ENCODE measurements around the gene CAMK1D.
"Not testable (repeated sequence)": the region's sequence is repeated elsewhere in the genome, so short reads cannot be mapped to it uniquely, and the experiment has no call there.

CAMK1D gene

DNA sequence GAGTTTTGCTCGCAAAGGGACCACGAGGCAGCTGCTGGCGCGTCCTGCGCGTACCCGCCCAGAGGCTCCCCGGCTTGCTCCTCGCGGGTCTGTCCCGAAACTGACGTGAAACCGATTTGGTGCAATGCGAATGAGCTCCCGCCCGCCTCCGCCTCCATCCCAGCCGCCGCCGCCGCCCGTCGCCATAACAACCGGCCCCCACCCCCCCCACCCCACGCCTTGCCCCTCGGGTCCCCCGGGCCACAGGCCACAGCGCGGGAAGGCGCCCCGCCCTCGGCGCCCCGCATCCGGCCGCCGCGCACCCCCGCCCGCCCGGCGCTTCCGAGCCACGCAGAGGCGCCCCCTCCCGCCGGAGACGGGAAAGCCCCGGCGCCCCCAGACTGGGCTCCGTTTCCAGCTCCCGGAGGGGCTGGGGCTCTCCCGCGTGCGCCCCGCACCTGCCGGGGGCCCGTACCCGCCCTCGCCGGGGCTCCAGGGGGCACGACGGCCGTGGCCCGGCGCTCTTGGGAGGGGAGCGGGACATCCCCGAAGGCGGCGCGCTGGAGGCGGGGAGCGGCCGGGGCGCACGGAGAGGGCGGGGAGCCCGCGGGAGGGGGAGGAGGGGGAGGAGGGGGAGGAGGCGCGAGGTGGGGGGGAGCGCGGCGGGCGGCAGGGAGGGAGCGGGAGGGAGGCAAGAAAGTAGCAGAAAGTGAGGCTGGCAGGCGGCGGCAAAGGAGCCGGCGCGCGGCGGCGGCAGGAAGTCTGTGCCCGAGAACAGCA lies at the start of gene CAMK1D:
CAMK1D (plus strand) TSS at position 678 of the 759 bp plus-strand sequence.
- DNase-seq = peak; percentile 85

DNA sequence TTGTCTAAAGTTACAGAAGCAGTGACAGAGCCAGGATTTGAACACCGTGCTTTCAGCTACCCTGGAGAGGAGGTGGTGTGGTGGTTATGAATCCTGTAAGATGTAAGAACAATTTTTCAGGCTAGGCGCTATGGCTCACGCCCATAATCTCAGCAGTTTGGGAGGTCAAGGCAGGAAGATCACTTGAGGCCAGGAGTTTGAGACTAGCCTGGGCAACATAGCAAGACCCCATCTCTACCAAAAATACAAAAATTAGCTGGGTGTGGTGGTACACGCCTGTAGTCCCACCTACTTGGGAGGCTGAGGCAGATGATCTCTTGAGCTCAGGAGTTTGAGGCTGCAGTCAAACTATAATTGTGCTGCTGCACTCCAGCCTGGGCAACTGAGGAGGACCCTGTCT lies 48.3 kb upstream of the CAMK1D start:
- not testable (repeated sequence) for DNase-seq

DNA sequence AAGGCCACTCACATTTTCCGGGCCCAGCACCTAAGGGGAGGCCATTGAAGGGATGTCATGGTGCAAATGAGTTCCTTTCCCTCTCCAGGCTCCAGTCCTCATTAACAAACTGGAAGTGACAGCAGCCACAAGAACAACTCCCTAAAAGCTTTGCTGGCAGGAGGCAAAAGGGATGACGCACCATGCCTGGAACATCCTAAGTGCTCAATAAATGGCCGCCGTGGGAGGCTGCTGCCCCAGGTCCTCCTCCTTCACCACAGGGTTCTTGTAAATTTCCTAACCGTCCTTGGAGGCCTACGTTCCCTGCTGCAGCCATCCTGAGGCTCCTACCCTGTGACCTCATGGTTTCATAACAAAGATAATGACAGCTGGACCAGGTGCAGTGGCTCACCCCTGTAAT lies 41.3 kb upstream of the CAMK1D start:
- DNase-seq = no peak

DNA sequence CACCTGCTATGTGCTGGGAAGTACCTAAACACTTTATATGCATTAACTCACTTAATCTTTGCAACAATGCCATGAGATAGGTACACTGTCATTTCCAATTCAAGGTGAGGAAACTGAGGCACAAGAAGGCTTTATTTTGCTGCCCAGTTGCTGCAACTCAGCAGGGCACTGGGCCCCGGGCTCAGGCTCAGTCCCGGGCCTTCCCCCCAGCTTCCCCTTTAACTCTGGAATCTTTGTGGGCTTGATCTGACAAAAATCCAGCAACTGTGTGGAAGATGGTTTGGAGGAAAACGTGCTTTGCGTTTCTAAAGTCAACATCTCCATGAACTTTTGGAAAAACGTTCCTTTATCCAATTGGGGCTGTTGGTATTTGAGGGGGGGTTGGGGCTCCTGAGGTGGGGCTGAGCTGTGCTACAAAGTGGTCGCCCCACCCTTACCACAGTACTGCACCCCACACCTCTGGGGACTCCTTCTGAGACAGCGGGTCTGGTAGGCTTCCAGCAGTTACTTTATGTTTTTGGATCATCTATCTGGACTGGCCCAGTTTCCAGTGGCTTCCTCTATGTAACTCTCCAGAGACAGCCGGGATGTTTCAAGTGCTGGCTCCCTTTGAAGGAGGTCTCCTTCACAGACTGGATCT lies 40.5 kb upstream of the CAMK1D start:
- no peak for DNase-seq

DNA sequence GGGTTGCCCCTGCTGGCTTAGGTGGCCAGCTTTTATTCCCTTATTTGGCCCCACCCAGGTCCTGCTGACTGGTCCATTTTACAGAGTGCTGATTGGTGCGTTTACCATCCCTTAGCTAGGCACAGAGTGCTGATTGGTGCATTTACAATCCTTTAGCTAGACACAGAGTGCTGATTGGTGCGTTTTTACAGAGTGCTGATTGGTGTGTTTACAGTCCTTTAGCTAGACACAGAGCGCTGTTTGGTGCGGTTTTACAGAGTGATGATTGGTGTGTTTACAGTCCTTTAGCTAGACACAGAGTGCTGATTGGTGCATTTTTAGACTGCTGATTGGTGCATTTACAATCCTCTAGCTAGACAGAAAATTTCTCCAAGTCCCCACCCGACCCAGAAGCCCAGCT lies 39.6 kb upstream of the CAMK1D start:
- not testable (repeated sequence) for DNase-seq

DNA sequence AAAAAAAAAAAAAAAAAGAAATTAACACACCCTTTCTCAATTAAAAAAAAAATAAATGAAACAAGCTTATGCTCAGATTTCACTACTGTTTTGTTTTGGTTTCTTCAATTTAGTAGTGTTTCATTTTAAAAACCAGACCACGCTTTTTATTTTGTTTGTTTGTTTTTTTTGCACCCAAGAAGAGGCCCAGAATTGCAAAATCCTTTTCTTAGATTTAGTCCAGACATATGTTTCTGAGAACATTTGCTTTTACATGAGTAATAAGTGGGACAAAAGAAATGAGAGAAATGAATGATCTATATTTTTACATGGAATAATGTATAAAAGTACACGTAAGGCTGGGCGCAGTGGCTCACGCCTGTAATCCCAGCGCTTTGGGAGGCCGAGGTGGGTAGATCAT lies 34.5 kb upstream of the CAMK1D start:
- DNase-seq = no peak

DNA sequence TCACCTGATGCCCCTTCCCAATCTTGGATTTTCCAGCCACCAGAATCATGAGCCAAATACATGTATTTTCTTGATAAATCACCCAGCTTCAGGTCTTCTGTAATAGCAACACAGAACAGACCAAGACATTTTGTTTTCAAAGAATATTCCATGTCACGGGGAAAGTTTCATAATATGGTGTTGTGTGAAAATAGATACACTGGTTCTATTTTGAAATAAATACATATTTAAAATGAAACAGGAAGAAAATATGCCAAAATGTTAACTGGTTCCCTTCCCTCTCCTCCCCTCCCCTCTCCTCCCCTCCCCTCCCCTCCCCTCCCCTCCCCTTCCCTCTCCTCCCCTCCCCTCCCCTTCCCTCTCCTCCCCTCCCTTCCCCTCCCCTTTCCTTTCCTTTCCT lies 30.3 kb upstream of the CAMK1D start:
- no peak for DNase-seq

DNA sequence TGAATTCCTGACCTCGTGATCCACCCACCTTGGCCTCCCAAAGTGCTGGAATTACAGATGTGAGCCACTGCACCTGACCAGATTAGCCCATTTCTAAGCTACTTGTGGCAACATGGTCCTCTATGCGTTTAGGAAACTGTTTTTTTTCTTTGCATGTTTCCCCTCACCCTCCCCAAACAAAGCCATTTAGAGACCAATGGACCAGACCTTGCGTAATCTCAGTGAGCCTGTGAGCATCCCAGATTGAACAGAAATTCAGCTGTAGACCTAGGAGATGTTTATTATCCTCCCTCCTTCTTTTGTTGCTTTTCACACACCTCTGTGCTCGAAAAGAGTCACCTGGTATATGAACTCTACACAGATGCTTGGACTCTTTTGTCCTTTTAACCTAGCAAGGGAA lies 28.5 kb upstream of the CAMK1D start:
- no peak for DNase-seq

DNA sequence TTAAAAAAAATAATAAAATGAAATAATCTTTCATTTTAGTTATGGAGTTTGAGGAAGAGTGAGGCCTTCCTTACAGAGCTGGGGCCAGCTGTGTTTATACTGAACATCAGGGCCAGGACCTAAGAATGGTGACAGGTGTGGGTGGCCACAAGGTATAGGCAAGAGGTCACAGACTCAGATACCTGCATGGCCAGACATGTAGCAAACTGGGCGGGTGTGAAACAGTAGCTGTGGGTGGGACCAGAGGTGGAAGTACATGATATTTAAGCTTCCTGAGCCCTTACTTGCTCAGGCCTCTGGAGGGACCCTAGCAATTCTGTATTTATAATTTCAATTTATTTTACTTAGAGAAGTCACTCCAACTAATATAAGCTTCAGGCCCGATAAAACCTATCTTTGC lies 27.7 kb upstream of the CAMK1D start:
- peak; percentile 12 for DNase-seq

DNA sequence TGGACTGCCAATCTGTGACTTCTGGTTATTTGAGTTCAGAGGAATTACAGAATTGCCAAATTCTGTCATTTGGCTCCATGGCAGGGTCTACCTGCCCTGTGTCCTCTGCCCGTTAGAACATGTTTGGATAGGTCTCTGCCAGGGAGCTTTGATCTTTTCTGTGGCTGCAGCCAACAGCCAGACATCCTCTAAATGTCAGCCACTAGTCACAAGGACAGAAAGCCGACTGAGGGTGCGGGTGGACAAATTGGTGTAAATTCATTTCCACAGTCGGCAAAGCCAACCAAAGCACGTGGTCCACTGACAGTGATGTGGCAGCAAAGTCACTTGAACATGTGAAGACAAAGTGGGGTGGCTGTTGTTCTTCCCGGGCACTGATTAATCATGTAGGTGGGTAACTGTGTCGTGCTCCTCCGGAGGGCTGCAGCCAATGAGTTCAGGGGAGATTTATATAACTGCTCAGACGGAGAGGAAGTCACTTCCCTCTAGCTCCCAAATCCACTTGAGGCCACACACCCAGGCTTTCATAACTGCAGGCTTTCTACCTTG lies 26.7 kb upstream of the CAMK1D start:
- DNase-seq = no peak

DNA sequence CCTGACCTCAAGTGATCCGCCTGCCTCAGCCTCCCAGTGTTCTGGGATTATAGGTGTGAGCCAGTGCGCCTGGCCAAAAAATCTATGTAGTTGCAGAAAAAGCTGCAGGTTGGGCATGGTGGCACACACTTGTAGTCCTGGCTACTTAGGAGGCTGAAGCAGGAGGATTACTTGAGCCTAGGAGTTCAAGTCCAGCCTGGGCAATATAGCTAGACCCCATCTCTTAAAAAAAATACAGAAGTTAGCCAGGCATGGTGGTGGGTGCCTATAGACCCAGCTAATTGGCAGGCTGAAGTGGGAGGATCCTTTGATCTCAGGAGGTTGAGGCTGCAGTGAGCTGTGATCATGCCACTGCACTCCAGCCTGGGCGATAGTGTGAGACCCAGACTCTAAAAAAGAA lies 24.8 kb upstream of the CAMK1D start:
- DNase-seq = no peak

DNA sequence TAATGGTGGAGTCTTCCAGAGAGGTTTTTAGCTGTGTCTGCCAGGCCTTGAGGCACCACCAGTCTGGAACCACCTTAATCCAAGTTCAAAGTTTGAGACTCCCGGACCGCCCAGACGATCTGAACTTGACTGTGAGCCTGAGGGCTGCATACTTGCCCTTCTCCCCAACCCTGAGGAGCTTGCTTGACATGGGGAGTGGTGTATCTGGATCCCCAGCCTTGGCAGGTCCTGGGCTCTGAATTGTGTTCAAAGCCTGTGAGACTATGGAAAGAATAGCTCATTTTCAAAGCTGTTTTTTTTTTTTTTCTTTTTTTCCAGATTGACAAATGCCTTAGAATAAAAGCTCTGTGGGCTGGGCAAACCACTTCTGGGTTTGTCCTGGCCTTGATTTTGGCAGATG lies 22.3 kb upstream of the CAMK1D start:
- no peak for DNase-seq

DNA sequence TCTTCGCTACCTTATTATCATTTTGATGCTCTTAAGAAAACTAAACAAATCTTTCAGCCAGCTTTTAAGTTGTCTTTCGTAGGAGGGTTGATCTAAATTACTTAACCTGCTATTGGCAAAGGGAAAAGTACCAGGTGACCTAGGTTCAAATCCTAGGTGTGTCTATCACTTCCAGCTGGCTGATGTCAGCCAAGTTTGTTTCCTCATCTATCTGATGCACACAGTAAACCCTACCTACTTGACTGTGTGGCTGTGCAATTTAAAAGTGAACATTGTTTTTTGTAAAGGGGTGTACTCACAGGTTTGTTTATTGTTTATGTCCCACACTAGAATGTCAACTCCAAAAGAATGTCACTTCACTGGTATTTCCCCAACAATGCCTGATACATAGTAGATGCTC lies 21.9 kb upstream of the CAMK1D start:
- DNase-seq = no peak

DNA sequence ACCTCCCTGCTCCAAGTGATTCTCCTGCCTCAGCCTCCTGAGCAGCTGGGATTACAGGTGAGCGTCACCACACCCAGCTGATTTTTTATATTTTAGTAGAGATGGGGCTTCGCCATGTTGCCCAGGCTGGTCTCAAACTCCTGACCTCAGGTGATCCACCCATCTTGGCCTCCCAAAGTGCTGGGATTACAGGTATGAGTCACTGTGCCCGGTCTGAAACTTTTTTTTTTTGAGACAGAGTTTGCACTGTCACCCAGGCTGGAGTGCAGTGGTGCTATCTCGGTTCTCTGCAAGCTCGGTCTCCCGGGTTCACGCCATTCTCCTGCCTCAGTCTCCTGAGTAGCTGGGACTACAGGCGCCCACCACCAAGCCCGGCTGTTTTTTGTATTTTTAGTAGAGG lies 21.0 kb upstream of the CAMK1D start:
- DNase-seq = not testable (repeated sequence)

DNA sequence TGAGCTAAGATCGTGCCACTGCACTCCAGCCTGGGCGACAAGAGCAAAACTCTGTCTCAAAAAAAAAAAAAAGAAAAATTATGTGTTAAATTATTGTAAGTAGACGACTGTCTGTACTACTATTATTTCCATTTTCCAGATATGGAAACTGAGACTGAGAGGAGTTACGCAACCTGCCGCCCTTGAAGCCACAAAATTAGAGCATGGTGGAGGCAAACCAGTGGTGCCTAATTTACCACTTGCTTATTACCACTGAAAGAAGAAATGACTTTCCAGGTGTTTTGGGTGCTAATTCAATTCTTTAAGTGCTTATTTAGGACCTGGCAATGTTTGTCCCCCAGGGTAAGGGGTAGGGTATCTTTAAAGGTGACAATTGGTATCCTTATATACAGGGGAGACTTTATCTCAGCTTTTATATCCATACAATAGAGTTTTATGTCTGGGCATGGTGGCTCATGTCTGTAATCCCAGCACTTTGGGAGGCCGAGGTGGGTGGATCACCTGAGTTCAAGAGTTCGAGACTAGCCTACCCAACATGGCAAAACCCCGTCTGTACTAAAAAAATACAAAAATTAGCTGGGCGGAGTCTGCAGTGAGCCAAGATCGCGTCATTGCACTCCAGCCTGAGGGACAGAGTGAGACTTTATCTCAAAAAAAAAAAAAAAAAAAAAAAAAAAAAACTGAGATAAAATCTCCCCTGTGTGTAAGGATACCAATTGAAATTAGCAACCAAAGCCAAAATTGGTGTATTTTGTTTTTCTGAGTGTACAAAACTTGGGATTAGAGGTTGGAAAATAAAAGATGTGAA lies 16.6 kb upstream of the CAMK1D start:
- DNase-seq = peak; percentile 41

DNA sequence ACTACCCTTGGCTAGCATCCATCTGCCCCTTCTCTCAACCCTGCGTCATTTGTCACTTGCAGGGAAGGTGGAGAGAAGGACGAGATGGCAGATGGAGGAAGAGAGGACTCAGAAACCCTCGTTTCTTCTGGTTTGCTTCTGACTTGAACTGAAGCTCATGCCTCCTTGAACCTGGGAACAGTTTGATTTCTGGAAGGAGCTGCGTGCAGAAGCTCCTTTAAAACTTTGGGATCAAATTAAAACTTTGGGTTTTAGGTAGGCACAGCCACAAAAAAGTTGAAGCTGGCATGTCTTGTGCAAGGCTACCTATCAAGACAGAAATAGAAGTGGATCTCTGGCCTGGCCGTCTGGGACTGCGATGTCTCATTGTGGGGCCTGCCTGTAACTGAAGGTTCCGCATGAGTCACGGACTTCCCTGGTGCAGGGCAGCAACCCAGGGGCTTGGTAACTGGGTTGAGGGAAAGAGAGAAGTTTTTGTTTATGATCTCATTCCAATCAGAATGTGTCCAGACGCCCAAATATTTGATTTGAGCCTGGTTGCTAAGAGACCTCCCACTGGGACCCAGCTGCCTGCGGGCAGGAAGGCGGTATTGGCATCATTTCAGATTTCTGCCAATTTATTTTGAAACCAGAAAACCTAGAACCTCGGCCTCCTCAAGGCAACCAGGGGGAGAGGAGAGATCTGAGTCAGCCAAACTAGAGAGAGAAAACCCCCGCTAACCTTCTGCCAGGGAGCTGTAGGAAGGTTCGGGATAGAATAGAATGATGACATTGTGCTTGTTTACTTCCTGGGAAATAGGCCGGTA lies 15.8 kb upstream of the CAMK1D start:
- DNase-seq = peak; percentile 94

DNA sequence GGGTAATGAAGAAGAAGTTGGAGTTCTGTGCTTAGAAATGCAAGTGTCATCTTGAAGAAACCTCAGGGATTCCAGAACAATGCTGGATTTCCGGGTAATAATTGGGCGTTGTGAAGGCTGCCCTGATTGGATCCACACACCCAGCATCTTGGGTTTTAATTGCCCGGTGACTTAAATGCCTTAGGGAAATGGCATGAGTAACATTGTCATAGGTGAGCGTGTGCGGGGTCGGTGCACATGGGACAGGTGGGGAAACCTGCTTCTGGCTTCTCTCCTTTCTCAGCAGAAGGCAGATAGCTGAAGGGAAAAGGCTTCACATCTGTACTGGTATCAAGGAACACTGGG lies 15.2 kb upstream of the CAMK1D start:
- peak; percentile 74 for DNase-seq

DNA sequence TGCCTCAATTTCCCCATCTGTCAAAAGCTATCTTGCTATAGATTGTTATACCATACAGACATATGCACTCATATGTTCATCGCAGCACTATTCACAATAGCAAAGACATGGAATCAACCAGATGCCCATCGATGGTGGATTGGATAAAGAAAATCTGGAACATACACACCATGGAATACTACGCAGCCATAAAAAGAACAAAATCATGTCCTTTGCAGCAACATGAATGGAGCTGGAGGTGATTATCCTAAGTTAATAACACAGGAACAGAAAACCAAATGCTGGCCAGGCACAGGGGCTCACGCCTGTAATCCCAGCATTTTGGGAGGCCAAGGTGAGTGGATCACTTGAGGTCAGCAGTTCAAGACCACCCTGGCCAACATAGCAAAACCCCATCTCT lies 14.2 kb upstream of the CAMK1D start:
- not testable (repeated sequence) for DNase-seq

DNA sequence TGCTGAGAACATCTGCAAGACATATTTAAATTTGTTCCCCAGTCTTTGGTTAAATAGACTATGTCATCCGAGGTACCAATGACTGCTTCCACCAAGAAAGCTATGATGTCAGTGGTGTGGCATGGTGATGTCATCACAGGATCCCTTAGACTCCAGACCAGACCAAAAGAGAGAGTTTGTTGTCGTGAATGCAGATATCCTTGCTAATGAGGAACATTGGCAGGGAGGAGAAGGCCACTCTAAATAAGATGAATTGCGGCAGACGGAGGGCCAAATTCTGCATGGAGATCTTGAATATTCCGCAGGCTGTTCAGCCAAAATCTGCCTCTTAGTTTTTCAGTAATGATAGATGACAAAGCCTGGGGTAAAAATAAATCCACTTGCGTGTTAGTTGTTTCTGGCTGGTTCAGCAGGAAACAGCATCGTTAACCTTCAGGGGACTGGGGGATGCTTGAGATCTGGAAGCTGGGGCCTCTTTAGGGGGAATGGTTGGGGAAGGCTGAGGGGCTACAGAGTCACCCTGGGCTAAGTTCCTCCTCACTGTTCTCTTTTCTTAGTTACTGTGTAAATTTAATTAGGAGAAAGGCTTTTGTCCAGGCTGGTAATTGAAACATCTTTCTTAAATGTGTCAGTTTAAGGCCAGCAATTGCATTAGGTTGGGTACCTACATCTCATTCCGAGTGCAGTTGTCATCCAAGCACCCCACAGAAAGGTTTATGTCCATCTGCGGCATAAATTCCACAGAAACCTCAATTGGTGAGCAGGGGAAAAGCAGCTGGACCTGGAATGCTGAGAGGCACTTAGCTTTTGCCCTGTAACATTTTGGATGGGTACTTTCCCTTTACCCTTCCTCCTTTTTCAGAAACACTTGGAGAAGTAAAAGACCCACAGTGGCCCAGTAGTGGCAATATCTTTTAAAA lies 11.6 kb upstream of the CAMK1D start:
- no peak for DNase-seq

DNA sequence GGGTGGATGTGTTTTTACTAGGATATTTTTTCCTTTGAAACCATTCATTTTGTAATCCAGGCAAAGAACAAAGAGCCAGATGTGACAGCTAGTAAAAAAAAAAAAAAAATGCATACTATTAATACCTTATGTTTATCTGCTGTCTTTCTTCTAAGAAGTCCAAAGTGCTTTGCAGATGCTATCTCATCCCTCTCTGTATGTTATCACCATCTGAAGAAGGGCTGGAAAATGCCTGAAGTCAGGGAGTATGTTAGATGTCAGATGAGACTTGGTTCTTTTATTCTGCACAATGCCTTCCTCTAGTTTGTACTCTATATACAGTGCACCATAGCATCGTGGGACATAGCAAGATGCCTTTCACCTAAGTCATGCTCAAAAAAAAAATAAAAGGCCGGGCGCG lies 10.4 kb upstream of the CAMK1D start:
- no peak for DNase-seq

DNA sequence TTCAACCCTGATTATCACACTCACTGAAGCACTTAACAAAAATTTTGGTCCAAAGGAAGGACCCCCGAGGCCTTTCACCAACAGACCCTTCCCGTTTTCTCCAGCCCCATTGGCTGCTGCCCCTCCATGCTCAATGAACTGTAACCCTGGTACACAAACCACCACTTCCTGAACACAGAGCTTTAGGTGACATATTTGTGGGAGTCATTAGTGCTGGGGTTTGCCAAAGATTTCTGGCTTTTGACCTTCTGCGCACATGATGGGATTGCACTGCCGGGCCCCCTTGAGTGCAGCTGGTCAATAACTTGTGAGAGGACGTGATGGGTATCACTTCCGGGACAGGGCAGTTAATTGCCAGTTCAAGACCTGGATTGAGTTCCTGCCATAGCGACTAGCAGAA lies 9.0 kb upstream of the CAMK1D start:
- DNase-seq = no peak

DNA sequence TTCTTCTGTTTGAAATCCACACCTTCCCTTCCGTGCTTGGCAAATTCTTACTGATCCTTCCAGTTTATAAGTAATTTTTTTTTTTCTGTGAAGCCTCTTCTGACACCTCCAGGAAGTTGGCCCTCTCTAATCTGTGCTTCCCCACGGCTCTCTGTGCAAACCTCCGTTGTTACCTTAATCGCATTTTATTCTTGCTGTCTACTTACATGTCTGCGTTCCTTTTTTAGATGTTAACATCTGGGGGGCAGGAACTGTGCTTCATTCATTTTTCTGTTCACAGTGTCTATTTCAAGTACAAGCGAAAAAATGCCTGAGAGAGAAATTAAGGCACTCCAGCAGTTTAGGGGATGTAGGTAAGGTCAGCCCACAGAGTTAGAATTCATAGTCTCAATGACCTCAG lies 8.4 kb upstream of the CAMK1D start:
- no peak for DNase-seq
